GM18519 (cell line): Measurements from ENCODE around the gene CDC123.
"Not testable (repeated sequence)": the region's sequence is repeated elsewhere in the genome, so short reads cannot be mapped to it uniquely, and the experiment has no call there.

Experiments
- ATAC-seq: cut with Tn5 transposase; IDR thresholded peaks from one replicate; pipeline ENCODE4 v1.9.1; 2021; ENCODE audit warnings: mild to moderate bottlenecking, moderate library complexity; ENCODE audit not compliant: unreplicated experiment, low FRiP score

Gene CDC123, protein sequence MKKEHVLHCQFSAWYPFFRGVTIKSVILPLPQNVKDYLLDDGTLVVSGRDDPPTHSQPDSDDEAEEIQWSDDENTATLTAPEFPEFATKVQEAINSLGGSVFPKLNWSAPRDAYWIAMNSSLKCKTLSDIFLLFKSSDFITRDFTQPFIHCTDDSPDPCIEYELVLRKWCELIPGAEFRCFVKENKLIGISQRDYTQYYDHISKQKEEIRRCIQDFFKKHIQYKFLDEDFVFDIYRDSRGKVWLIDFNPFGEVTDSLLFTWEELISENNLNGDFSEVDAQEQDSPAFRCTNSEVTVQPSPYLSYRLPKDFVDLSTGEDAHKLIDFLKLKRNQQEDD

DNA sequence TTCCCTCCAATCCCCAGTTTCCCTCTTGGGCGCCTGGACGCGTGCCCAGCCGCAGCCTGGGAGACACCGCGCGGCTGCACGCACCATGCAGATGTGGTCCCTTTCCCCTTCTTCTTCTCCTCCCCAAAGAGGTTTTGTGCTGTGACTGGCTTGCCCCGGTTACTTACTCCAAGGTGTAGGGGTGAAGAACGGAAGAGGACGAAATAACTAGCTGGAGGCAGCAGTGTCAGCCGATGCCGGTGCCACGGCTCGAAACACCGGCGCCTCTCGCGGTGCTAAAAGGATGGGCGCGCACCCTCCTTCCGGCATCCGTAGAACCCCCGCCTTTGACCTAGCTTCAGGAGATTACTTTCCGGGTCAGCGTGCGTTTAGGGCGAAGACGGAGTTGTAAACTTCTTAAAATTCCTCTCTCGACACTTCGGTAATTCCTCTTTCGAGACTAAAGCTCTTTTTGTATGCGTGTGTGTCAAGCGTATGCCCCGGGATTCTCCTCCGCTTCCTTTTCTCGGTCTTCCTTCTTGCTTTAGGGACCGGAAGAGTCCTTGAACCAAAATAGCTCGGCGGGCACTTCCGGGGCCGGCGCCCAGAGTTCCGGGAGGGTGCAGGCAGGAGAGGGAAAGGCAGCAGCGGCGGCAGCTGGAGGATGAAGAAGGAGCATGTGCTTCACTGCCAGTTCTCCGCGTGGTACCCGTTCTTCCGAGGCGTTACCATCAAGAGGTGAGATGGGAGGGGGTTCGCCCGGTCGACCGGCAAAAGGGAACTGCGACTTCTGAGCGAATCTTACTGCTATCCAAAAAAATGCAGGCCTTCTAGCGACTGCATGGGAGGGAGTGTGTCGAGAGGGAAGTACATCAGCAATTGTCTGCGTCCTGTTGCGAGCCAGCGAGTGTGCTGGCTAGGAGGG lies at the start of gene CDC123, which contains the start of gene NUDT5:
CDC123 (plus strand) TSS at position 586 of the 904 bp plus-strand sequence; CDS start at position 644, 58 bp downstream.
NUDT5 (minus strand) TSS at position 289 of the 904 bp plus-strand sequence. CDS start 9,600 bp downstream, outside the sequence.
- peak; percentile 66 for ATAC-seq

DNA sequence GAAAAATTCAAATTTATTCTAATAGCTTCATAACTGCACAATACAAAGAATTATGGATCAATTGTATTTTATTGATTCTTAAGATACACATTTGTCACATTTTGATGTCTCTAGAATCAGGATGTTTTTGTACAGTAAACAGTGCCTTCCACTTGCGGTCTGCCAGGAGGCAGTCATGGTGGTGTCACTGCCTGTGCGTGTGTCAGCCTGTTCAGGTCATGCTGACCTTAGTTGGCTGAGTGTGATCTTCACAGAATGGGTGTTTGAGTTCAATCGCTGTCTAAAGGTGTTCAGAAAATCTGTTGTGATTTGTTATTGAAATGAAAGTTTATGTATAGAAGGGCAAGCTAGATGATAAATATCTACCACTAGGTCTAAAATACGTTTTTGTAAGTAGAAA lies 45.8 kb upstream of the CDC123 start:
- no peak for ATAC-seq

DNA sequence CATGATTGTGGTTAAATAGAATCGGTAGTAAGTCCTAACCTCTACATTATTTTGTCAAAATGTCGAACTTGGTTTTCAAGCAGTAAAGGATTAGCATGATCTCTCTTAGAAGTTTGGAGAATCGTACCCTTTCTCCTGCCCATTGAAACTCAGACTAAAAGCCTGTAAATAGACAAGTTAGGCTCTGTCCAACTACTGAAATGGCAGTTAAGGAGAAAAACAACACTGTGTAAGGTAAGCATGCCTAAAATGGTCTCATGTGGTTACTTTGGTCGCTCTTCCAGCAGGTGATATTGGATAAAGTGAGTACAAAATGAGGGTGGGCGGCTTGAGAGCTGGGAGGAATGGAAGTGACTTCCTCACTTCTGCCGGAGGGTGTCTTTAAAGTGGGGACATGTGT lies 41.5 kb upstream of the CDC123 start:
- no peak for ATAC-seq

DNA sequence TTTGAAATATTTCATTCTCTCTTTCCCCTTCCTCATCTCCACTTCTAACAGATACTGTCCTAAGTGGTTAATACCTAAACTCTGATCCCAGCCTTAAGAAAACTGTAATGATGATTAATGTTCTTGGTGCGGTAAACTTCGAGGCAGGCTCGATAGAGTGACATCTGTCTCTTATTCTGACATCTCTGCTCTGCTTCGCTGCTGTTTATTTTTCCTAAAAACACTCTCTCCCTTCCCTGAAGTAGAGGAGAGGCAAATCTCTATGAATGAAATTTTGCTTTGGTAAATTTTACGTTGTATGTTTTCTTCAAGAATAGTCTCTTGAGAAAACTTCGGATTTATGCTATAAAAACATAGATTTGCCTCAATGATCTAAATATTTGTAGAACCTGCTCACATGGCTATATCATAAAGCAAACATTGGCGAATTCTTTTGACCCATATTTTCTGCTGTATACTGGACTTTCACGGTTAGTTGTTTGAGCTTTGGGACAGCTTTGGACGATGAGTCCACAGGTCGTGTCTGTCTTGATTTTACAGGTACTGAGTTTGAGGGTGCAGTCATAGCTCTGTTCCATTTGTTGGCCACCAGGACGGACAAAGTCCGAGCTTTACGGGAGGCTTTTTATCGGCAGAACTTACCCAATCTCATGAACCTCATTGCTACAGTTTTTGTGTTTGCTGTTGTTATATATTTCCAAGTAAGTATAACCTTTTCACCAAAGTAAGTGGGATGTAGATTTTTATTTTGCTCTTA lies 39.4 kb upstream of the CDC123 start:
- no peak for ATAC-seq

DNA sequence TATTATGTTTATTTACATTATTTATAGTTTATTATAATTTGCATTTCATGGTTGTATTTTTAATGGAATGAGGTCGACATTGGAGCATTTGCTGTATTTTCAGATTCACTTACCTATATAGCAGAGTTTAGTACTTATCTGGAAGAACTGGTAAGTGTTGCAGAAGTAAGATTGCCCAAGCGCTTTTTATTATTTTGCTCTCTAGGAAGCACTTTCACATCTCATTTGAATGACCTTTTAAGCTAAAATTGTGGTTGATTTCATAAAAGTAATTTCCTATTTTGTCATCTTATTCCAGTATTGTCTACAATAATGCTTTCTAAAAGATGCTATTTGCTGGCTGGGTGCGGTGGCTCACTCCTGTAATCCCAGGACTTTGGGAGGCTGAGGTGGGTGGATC lies 37.9 kb upstream of the CDC123 start:
- ATAC-seq, result no peak

DNA sequence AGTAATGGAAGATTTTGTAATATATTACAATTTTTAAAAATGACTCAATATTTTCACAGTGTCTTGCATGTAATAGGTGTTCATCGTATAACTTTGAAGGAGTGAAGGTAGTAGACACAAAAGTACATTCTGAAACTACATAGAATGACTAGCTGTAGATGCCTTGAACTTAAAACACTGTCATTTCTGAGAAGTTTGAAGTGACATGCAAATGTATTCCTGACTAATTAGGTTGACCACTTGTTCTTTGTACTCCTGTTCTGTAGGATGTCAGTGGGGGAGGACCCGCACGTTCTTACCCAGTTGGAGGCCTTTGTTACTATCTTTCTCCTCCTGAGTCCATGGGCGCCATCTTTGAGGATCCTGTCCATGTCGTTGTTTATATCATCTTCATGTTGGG lies 35.3 kb upstream of the CDC123 start:
- no peak for ATAC-seq

DNA sequence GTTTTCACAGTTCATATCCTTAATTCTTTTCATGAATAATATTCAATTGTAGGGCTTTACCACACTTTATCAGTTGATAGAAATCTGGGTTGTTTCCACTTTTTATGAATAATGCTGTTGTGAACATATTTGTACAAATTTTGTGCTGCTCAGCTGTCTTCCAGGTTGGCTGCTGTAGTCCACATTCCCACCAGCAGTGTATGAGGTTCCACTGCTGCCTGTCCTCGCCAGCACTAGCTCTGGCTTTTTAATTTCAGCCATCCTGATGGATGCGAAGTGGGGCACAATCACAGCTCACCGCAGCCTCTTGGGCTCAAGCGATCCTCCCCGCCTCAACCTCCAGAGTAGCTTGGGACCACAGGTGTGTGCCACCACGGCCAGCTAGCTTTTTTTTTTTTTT lies 33.1 kb upstream of the CDC123 start:
- ATAC-seq, result no peak

DNA sequence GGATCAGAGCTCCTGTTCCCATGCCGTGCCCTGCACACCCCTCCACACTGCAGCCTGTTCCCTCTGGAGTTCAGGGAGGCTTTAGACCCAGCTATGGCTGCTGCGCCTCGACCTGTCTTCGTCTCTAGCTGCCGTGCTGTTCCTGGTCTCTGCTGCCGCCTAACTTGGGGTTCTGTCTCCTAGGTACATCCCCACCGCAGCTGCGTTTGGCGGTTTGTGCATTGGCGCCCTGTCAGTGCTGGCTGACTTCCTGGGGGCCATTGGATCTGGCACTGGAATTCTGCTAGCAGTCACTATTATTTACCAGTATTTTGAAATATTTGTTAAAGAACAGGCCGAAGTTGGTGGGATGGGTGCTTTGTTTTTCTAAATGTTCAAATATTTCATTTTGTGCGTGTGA lies 31.9 kb upstream of the CDC123 start:
- ATAC-seq, result no peak

DNA sequence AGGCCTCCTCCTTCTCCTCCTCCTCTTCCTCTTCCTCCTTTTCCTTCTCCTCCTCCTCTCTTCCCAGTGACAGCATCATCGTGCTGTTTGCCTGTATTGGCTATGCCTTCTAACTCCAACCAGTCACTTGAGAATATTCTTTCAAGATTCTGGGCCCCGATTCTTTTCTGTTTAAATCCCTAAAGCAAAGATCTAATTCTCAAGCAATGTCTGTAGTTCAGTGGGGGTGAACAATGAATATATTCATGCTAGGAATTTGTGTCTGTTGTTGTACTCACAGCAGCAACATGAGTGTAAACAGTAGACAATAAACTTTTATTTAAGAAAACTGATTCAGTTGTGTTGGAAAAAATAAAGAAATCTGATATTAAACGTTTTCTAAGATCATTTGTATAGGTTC lies 31.0 kb upstream of the CDC123 start:
- no peak for ATAC-seq

DNA sequence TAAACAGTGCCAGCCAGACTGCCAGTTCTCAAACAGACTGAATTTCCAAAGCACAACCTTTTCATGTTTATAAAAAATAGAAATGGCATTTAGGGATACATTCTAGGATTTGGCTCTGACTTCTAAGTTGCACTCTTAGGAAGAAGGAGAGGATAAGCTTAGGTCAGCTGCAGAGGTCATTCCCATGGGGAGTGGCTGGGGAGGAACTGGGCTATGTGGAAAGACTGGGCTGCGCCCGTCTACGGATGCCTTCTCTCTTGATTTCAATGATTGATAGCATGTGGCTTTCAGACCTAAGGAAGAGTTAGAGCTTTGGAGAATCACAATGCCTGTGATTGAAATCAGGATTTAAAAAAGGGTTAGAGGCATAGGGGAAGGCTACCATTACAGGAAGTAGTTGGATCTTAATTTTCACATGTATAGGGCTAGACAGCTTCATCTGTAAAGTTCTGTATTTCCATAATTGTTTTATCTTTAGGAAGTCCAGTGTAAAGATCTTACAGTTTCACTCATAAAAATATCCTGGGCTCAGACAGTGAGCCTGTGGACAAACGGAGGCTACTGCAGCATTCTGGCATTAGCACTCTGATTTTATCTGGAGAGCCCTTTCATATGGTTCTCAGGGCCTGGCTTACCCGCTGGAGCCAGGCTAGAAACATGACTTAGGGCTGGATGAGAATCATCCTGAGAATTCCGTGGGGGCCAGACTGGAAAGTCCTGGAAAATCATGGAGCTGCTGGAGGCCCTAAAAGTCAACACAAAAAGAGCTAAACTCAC lies 29.8 kb upstream of the CDC123 start:
- ATAC-seq, result no peak

DNA sequence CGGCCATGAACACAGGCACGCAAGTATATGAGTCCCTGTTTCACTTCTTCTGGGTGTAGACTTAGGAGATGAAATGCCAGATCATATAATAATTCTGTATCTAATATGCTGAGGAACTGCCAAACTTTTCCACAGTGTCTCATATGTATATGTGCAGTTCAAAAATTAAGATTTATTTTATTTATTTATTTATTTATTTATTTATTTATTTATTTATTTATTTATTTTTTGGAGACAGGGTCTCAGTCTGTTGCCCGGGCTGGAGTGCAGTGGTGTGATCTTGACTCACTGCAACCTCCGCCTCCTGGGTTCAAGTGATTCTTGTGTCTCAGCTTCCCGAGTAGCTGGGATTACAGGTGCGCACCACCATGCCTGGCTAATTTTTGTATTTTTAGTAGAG lies 24.5 kb upstream of the CDC123 start:
- not testable (repeated sequence) for ATAC-seq

DNA sequence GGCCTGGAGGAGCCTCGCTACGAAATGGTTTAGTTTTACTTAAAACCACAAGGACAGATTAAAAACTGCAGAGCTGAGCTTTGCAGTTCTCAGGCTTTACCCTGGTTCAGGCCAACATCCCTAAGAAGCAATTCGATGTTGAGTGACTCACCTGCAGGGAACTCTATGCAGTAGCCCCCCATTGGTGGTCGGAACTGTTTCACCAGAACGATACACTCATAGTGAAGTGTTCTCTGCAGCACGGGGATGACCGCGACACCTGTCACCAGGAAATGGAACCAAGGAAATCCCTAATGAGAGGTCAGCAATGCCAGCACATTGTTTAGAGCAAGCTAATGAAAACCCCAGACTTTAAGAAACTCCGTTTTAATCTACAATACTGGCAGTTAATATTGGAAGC lies 18.3 kb upstream of the CDC123 start:
- no peak for ATAC-seq

DNA sequence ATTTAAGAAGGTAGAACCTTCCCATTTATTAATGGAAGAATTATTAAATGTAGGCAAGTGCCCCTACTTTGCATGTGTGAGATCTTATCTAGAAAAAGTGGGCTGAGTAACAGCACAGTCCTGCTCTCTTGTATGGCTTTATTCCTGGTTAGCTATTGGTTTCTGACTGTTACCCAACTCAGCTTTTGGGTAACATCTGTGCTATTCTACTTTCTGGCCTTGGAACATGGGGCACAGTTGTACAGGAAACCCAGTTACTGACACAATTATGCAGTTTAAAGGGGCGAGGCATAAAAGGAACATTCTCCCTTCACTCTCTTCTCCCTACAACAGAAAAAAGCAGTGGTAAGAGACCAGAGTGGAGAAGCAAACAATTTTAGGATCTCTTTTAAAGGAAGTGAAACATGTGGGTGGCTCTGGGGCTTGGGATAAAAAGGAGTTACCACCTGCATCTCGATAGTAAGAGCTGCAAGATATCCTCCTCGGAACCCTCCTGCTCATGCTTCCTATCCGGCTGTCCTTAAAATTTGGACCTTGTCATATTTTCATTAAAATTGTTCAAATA lies 16.3 kb upstream of the CDC123 start:
- no peak for ATAC-seq

DNA sequence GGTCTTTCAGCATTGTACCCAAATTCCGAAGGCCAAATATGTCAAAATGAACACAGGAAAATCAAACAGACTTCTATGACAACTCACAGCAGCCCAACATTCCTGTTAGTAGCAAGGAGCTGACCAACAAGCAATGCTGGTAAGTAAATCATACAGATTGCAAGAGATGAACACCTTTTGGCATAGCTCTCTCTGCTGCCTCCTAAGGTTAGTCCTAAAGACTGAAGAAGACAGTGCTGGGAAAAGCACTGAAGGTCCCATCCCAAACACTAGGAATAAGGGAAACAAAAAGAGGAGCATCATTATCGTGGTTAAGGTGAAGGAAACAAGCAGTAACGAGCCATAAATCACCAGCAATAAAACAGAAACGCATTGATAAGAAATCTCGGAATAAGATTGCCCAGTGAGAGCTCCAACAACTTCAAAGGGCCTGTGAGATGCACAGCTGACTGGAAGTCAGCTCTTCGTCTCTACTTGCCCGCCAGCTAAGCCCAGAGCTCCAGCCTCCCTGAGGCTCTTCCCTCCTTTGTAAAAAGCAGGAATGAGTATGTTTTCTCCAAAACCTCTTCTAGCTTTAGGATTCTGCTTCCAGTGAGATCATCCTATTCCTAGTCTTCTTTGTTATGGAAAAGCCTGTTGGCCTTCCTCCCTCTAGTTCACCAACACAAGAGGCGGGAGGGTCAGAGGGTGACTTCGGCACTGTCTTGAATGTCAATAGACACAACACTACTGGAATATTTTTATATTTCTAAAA lies 15.6 kb upstream of the CDC123 start:
- no peak for ATAC-seq

DNA sequence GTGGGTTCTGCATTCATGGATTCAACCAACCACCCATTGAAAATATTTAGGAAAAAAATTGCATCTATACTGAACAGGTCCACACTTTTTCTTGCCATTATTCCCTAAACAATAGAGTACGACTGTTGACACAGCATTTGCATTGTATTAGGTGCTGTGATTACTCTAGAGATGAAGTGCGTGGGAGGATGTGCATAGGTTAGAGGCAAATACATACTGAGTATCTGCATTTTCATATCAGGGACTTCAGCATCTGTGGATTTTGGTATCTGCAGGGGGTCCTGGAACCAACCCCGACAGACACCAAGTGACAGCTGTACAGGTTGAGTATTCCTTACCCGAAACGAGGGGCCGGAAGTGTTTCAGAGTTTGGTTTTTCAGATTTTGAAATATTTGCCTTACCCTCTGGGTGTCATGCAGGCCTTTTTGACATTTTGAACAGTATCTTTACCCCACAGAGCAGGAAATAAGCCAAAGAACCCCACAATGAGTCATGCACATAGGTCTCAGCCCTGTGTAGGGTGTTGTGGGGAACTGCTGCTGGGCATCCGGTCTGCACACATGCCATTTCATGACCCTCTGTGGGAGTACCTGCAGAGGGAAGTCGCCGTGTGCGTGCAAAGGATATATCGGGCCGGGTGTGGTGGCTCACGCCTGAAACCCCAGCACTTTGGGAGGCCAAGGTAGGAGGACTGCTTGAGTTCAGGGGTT lies 14.8 kb upstream of the CDC123 start:
- ATAC-seq, result peak; percentile 86

DNA sequence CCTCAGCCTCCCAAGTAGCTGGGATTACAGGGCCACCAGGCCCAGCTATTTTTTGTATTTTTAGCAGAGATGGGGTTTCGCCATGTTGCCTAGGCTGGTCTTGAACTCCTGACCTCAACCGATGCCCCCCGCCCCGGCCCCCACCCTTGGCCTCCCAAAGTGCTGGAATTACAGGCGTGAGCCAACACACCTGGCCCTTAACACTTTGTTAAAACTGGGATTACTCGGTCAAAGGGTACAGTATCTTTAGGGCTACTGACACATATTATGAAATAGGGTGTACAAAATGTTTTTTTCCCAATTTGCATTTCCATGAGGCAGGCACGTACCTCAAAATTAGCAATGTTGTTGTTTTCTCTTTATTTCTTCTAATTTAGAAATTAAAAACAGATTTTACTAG lies 11.8 kb upstream of the CDC123 start:
- no peak for ATAC-seq

DNA sequence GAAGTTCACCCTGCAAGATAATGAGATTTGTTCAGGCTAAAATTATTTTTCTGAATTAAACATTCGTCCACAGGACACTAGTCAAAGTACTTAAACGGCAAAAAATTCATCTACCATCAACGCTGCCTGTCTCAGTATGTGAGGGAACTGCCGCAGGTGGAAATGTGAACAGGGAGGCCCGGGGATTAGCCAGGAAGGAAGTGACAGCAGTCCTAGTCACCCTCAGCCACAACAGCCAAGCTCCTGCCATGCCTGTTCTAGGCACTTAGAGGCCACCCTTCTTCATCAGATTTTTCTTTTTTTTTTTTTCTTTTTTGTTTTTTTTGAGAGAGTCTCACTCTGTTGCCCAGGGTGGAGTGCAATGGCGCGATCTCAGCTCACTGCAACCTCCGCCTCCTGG lies 9.7 kb upstream of the CDC123 start:
- no peak for ATAC-seq

DNA sequence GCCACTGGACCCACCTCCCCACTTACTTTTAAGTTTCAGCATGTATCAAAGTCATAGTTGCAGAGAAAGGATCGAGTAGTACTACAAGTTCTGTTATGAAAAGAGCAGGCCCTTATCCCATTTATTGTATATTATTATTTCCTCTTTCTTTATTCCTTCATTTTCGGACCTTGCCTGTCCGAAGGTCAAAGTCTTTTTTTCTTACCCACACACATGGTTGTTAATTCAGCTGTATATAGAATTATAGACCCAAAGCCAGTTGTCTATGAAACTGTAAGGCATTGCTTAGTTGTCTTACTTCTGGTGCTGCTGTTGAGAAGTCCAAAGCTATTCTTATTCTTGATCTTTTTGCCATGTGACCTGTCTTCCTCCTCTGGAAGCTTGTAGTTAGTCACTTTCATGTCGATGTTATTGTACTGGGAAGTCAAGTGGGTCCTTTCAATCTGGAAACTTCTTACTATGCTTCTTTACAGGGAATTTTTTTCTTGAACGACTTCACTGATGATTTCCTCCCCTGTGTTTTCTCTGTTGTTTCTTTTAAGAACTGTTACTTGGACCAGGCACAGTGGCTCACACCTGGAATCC lies 8.6 kb upstream of the CDC123 start:
- ATAC-seq, result no peak
